ENCODE results near the gene ALDH16A1. TPM values are rescaled to one million over a fixed set of nuclear protein-coding genes. Genes with fewer than 3 reads are reported as not detected.

Gene ALDH16A1
- total RNA-seq, 1 donor from 2014 or later = 14.7 TPM

DNA sequence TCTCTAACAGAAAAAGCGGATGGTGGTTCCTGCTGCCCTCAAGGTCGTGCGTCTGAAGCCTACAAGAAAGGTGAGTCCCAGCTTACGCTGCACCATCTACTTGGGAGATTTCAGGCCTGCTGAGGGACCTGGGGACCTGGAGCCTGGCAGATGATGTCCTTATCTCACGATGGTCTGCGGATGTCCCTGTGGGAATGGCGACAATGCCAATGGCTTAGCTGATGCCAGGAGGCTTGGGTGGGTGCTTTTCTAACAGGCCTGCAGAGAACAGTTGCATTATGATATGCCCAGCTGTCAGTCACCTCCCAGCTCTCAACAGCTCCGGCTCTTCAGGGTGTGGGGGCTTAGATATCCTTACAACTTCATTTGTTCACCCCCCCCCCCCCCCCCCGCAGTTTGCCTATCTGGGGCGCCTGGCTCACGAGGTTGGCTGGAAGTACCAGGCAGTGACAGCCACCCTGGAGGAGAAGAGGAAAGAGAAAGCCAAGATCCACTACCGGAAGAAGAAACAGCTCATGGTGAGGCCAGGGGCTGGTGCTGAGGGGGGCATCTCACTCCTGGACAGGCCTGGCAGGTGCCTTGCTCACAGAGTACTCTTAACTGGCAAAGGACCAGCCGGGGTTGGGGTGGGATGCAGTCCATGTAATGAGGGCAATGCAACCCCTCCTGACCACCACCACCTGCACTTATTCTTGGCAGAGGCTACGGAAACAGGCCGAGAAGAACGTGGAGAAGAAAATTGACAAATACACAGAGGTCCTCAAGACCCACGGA lies 38.2 kb downstream of the ALDH16A1 start:
- DNase-seq (ENCODE audit: low spot score) = peak; percentile 1
- TF ChIP-seq EZH2 (IDR thresholded peaks at IDR 0.05) (no peak), EZH2phosphoT487 (IDR thresholded peaks at IDR 0.05) (no peak)
- TF ChIP-seq, protein P1, sequence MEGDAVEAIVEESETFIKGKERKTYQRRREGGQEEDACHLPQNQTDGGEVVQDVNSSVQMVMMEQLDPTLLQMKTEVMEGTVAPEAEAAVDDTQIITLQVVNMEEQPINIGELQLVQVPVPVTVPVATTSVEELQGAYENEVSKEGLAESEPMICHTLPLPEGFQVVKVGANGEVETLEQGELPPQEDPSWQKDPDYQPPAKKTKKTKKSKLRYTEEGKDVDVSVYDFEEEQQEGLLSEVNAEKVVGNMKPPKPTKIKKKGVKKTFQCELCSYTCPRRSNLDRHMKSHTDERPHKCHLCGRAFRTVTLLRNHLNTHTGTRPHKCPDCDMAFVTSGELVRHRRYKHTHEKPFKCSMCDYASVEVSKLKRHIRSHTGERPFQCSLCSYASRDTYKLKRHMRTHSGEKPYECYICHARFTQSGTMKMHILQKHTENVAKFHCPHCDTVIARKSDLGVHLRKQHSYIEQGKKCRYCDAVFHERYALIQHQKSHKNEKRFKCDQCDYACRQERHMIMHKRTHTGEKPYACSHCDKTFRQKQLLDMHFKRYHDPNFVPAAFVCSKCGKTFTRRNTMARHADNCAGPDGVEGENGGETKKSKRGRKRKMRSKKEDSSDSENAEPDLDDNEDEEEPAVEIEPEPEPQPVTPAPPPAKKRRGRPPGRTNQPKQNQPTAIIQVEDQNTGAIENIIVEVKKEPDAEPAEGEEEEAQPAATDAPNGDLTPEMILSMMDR (IDR thresholded peaks at IDR 0.05) = no peak

GRCh38 chr19:49491804-49492572 lies 39.0 kb downstream of the ALDH16A1 start:
- Histone ChIP-seq H4K20me1 (ENCODE audit: low read depth) (peaks cover 46% of the 10 kb centered on the region), H3K27me3 (no peaks in the 10 kb centered on the region), H3K4me1 (peaks cover 9% of the 10 kb centered on the region), H3K9ac (no peak overlapping the region), H3K9me3 (ENCODE audit: low read depth) (no peaks in the 10 kb centered on the region), H3K79me2 (ENCODE audit: low read depth) (peaks cover 45% of the 10 kb centered on the region), H3K4me3 (no peak overlapping the region), H3K36me3 (peaks cover 4% of the 10 kb centered on the region), H2AFZ (replicated peaks) (no peak overlapping the region), H3K27ac (peak overlapping the region; percentile 39), H3K4me2 (no peak overlapping the region), H3F3A (ENCODE audit: low read depth) (peaks cover 90% of the 10 kb centered on the region)
- Mint-ChIP-seq H3K4me3 (peak overlapping the region; percentile 71), H3K4me1 (peaks cover 34% of the 10 kb centered on the region), H3K27ac (no peak overlapping the region), H3K27me3 (ENCODE audit: insufficient read depth, low read depth) (peaks cover 10% of the 10 kb centered on the region), H3K9me3 (no peaks in the 10 kb centered on the region), H3K36me3 (peaks cover 37% of the 10 kb centered on the region)
- TF ChIP-seq EZH2 (IDR thresholded peaks at IDR 0.05) = no peak
- TF ChIP-seq, protein P1 (IDR thresholded peaks at IDR 0.05) = no peak
- no peak for TF ChIP-seq EZH2phosphoT487 (IDR thresholded peaks at IDR 0.05)
- DNase-seq (ENCODE audit: low spot score) = peak; percentile 1

More for the DNA sequence above, 38.2 kb downstream of the ALDH16A1 start:
- H3K4me1 Mint-ChIP-seq = peaks cover 31% of the 10 kb centered on the region
- Histone ChIP-seq H3K79me2 (ENCODE audit: low read depth) (peaks cover 37% of the 10 kb centered on the region), H3K27ac (peak overlapping the region; percentile 87), H3K36me3 (peaks cover 4% of the 10 kb centered on the region), H3F3A (ENCODE audit: low read depth) (peaks cover 86% of the 10 kb centered on the region), H3K4me3 (no peak overlapping the region), H2AFZ (replicated peaks) (no peak overlapping the region), H3K9ac (no peak overlapping the region), H3K9me3 (ENCODE audit: low read depth) (no peaks in the 10 kb centered on the region), H3K4me2 (no peak overlapping the region), H3K4me1 (peaks cover 9% of the 10 kb centered on the region), H4K20me1 (ENCODE audit: low read depth) (peaks cover 42% of the 10 kb centered on the region), H3K27me3 (no peaks in the 10 kb centered on the region)
- H3K27ac Mint-ChIP-seq = no peak overlapping the region
- H3K9me3 Mint-ChIP-seq = no peaks in the 10 kb centered on the region
- H3K27me3 Mint-ChIP-seq (ENCODE audit: insufficient read depth, low read depth) = peaks cover 7% of the 10 kb centered on the region
- H3K36me3 Mint-ChIP-seq = peaks cover 33% of the 10 kb centered on the region
- peak overlapping the region; percentile 98 for H3K4me3 Mint-ChIP-seq

GRCh38 chr19:49492573-49493405 lies 39.8 kb downstream of the ALDH16A1 start:
- Histone ChIP-seq H3K36me3 (peaks cover 8% of the 10 kb centered on the region), H4K20me1 (ENCODE audit: low read depth) (peaks cover 51% of the 10 kb centered on the region), H3K27me3 (no peaks in the 10 kb centered on the region), H3F3A (ENCODE audit: low read depth) (peaks cover 94% of the 10 kb centered on the region), H3K9ac (no peak overlapping the region), H3K27ac (peak overlapping the region; percentile 39), H2AFZ (replicated peaks) (no peak overlapping the region), H3K4me3 (no peak overlapping the region), H3K79me2 (ENCODE audit: low read depth) (peaks cover 49% of the 10 kb centered on the region), H3K4me2 (no peak overlapping the region), H3K4me1 (peaks cover 17% of the 10 kb centered on the region), H3K9me3 (ENCODE audit: low read depth) (no peaks in the 10 kb centered on the region)
- no peak for TF ChIP-seq EZH2 (IDR thresholded peaks at IDR 0.05)
- no peak for TF ChIP-seq EZH2phosphoT487 (IDR thresholded peaks at IDR 0.05)
- H3K4me3 Mint-ChIP-seq = peak overlapping the region; percentile 14
- peaks cover 10% of the 10 kb centered on the region for H3K27me3 Mint-ChIP-seq (ENCODE audit: insufficient read depth, low read depth)
- no peaks in the 10 kb centered on the region for H3K9me3 Mint-ChIP-seq
- peak; percentile 1 for DNase-seq (ENCODE audit: low spot score)
- peaks cover 40% of the 10 kb centered on the region for H3K4me1 Mint-ChIP-seq
- peaks cover 37% of the 10 kb centered on the region for H3K36me3 Mint-ChIP-seq
- H3K27ac Mint-ChIP-seq = peak overlapping the region; percentile 66

Data from neural progenitor cell (in vitro differentiated cells).